Loucy (cell line): ENCODE results near the gene HFE.

Source experiments
- H2AFZ ChIP-seq: fragments of 200-600 bp; sonication (generic); 2 replicates; pipeline ENCODE4 v1.6.0; 2016; ENCODE audit warnings: antibody characterized with exemption, mild to moderate bottlenecking, low read length, moderate library complexity
- H3F3A ChIP-seq: fragments of 200-600 bp; 2 replicates; pipeline ENCODE4 v1.6.0; 2016; ENCODE audit warnings: antibody characterized with exemption, low read depth, mild to moderate bottlenecking
- H3K27me3 ChIP-seq: fragments of 200-600 bp; sonication (generic); 2 replicates; pipeline ENCODE4 v1.6.1; 2014; ENCODE audit warnings: low read length, mild to moderate bottlenecking; ENCODE audit not compliant: insufficient read depth, poor library complexity, severe bottlenecking
- H3K36me3 ChIP-seq: fragments of 200-600 bp; sonication (generic); 2 replicates; pipeline ENCODE4 v1.6.1; 2016; ENCODE audit warnings: low read length; ENCODE audit not compliant: insufficient read depth
- H3K4me1 ChIP-seq: fragments of 200-600 bp; sonication (generic); 2 replicates; pipeline ENCODE4 v1.5.1; 2014; ENCODE audit warnings: low read length, mild to moderate bottlenecking; ENCODE audit not compliant: insufficient read depth, poor library complexity, severe bottlenecking
- H3K4me2 ChIP-seq: fragments of 200-600 bp; sonication (generic); 2 replicates; pipeline ENCODE4 v1.6.0; 2014; ENCODE audit warnings: antibody characterized with exemption, low read length, low read depth, mild to moderate bottlenecking; ENCODE audit not compliant: poor library complexity, severe bottlenecking
- H3K4me3 ChIP-seq: fragments of 200-600 bp; sonication (generic); 2 replicates; pipeline ENCODE4 v1.5.1; 2014; ENCODE audit warnings: low read length, mild to moderate bottlenecking, mixed read lengths; ENCODE audit not compliant: poor library complexity, severe bottlenecking
- H3K79me2 ChIP-seq: fragments of 200-600 bp; sonication (generic); 2 replicates; pipeline ENCODE4 v1.6.1; 2014; ENCODE audit warnings: low read length; ENCODE audit not compliant: insufficient read depth
- H3K9ac ChIP-seq: fragments of 200-600 bp; sonication (generic); 2 replicates; pipeline ENCODE4 v1.6.0; 2014; ENCODE audit warnings: mild to moderate bottlenecking, low read depth, low read length, moderate library complexity; ENCODE audit not compliant: poor library complexity, severe bottlenecking
- H3K9me2 ChIP-seq: fragments of 200-600 bp; sonication (generic); replicated peaks from 2 replicates; pipeline ENCODE4 v1.6.1; 2016; ENCODE audit warnings: low read depth, low read length, mixed read lengths
- H3K9me3 ChIP-seq: fragments of 200-600 bp; sonication (generic); 2 replicates; pipeline ENCODE4 v1.6.1; 2014; ENCODE audit warnings: mild to moderate bottlenecking, antibody characterized with exemption, low read length, low read depth; ENCODE audit not compliant: insufficient read depth
- H4K20me1 ChIP-seq: fragments of 200-600 bp; sonication (generic); 2 replicates; pipeline ENCODE4 v1.6.0; 2014; ENCODE audit warnings: antibody characterized with exemption, low read length, mild to moderate bottlenecking; ENCODE audit not compliant: insufficient read depth, poor library complexity, severe bottlenecking
- EZH2phosphoT487 ChIP-seq: fragments of 200-600 bp; IDR thresholded peaks from 2 replicates; pipeline ENCODE4 v1.6.1; 2018; ENCODE audit warnings: antibody characterized with exemption, mild to moderate bottlenecking, moderate library complexity, borderline replicate concordance
- TF ChIP-seq, protein P1 (sequence below): fragments of 200-600 bp; sonication (generic); conservative IDR thresholded peaks from 2 replicates; pipeline ENCODE4 v1.5.1; 2014; ENCODE audit warnings: mild to moderate bottlenecking, antibody characterized with exemption, low read length

HFE gene

DNA sequence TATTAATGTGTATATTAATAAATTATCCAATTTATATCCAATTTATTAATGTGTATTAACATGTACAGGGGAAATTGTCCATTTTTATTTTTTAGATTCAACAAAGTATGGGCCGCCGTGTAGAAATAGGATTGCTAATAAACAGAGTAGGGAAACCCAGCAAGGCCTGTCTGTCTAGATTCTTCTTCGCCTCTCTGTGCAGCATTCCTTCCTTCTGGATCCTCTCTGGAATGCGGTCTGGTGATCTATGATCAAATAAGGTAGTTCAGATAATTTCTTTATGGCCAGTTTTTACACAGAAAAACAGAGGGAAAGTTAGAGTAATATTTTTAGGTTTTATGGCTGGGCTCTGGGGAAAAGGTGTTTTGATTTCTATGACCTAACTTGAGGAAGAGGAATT lies 19.9 kb upstream of the HFE start:
- Histone ChIP-seq H3K9me2 (no peaks in the 10 kb centered on the region), H3K4me2 (no peak overlapping the region), H2AFZ (no peak overlapping the region), H3K4me1 (no peaks in the 10 kb centered on the region), H3F3A (0 out of 2 replicates have a peak, but pooled peaks cover 2% of the 10 kb centered on the region), H3K4me3 (no peak overlapping the region), H3K27me3 (no peaks in the 10 kb centered on the region), H4K20me1 (no peaks in the 10 kb centered on the region), H3K9me3 (no peaks in the 10 kb centered on the region), H3K79me2 (no peaks in the 10 kb centered on the region), H3K36me3 (no peaks in the 10 kb centered on the region), H3K9ac (no peak overlapping the region)
- TF ChIP-seq EZH2phosphoT487: no peak
- TF ChIP-seq, protein P1, sequence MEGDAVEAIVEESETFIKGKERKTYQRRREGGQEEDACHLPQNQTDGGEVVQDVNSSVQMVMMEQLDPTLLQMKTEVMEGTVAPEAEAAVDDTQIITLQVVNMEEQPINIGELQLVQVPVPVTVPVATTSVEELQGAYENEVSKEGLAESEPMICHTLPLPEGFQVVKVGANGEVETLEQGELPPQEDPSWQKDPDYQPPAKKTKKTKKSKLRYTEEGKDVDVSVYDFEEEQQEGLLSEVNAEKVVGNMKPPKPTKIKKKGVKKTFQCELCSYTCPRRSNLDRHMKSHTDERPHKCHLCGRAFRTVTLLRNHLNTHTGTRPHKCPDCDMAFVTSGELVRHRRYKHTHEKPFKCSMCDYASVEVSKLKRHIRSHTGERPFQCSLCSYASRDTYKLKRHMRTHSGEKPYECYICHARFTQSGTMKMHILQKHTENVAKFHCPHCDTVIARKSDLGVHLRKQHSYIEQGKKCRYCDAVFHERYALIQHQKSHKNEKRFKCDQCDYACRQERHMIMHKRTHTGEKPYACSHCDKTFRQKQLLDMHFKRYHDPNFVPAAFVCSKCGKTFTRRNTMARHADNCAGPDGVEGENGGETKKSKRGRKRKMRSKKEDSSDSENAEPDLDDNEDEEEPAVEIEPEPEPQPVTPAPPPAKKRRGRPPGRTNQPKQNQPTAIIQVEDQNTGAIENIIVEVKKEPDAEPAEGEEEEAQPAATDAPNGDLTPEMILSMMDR: no peak

DNA sequence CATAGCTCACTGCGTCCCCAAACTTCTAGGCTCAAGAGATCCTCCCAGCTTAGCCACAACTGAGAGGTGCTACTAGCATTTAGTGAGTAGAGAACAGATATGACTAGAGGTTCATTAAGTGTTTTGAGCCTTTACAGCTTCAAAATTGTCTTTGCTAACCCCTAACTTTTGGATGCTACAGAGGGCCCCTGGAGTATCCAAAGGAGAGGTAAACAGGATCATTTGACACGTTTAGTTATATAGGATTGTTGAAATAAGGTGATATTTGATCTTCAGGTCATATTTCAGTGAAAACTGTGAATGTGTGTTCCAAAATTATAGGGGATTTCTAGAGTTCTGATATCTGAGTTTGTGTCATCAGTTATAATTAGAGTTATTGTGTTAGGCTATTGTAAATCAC lies 19.2 kb upstream of the HFE start:
- 0 out of 2 replicates have a peak, but pooled peaks cover 2% of the 10 kb centered on the region for H3F3A ChIP-seq
- H3K9ac ChIP-seq: no peak overlapping the region
- H3K79me2 ChIP-seq: no peaks in the 10 kb centered on the region
- H4K20me1 ChIP-seq: no peaks in the 10 kb centered on the region
- no peaks in the 10 kb centered on the region for H3K36me3 ChIP-seq
- no peak overlapping the region for H3K4me3 ChIP-seq
- H3K9me3 ChIP-seq: no peaks in the 10 kb centered on the region
- H3K27me3 ChIP-seq: no peaks in the 10 kb centered on the region
- no peak overlapping the region for H3K4me2 ChIP-seq
- no peak overlapping the region for H2AFZ ChIP-seq
- H3K4me1 ChIP-seq: no peaks in the 10 kb centered on the region
- no peak for TF ChIP-seq EZH2phosphoT487
- TF ChIP-seq, protein P1: no peak
- H3K9me2 ChIP-seq: no peaks in the 10 kb centered on the region

DNA sequence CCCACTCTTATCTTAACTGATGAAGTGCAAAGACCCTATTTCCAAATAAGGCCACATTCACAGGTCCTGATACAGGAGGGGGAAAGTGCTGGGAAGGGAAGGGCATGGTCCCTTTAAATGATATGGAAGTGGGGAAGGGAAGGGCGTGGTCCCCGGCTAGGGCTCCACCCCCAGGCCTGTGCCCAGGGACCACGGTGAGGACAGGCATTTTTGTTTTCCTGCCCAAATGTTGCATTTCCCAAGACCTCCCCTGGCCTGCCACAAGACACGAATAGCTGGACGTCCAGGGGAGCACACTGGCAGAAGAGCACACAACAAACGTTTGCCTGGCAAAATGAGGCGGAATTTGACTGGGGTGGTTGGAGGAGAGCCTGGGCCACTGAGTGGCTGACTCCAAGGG lies 16.1 kb upstream of the HFE start:
- TF ChIP-seq EZH2phosphoT487: no peak
- TF ChIP-seq, protein P1: no peak
- H3K9ac ChIP-seq: no peak overlapping the region
- H3K9me2 ChIP-seq: no peaks in the 10 kb centered on the region
- no peaks in the 10 kb centered on the region for H3K27me3 ChIP-seq
- H3F3A ChIP-seq: 0 out of 2 replicates have a peak, but pooled peaks cover 2% of the 10 kb centered on the region
- H3K79me2 ChIP-seq: no peaks in the 10 kb centered on the region
- H3K4me3 ChIP-seq: no peak overlapping the region
- H4K20me1 ChIP-seq: no peaks in the 10 kb centered on the region
- no peak overlapping the region for H2AFZ ChIP-seq
- no peaks in the 10 kb centered on the region for H3K4me1 ChIP-seq
- no peaks in the 10 kb centered on the region for H3K9me3 ChIP-seq
- H3K4me2 ChIP-seq: no peak overlapping the region
- no peaks in the 10 kb centered on the region for H3K36me3 ChIP-seq
